Neuronal stem cell (in vitro differentiated cells): Measurements from ENCODE around the gene RNF10.
A peak's percentile ranks its signal among the peaks of the same experiment; 100 is the strongest.
"Not testable (repeated sequence)": the region's sequence is repeated elsewhere in the genome, so short reads cannot be mapped to it uniquely, and the experiment has no call there.

Source experiments
- DNase-seq: peaks from one replicate; pipeline ENCODE4 v3.0.0-alpha.2; 2013; ENCODE audit warnings: low spot score
- H2AFZ ChIP-seq: one replicate; pipeline ENCODE4 v1.6.1; 2013; ENCODE audit warnings: mild to moderate bottlenecking, low read length, inconsistent platforms
- H2AK5ac ChIP-seq: 2 replicates; pipeline ENCODE4 v1.6.1; 2013; ENCODE audit warnings: low read depth, mild to moderate bottlenecking, inconsistent platforms, low read length, moderate library complexity, mixed read lengths
- H2BK120ac ChIP-seq: 2 replicates; pipeline ENCODE4 v1.6.1; 2013; ENCODE audit warnings: low read depth, mild to moderate bottlenecking, inconsistent platforms, low read length, moderate library complexity, mixed read lengths
- H2BK12ac ChIP-seq: one replicate; pipeline ENCODE4 v1.6.1; 2013; ENCODE audit warnings: low read length, inconsistent platforms
- H2BK15ac ChIP-seq: 2 replicates; pipeline ENCODE4 v1.6.1; 2013; ENCODE audit warnings: mild to moderate bottlenecking, low read length, inconsistent platforms, mixed read lengths
- H2BK5ac ChIP-seq: one replicate; pipeline ENCODE4 v1.6.1; 2013; ENCODE audit warnings: inconsistent platforms, mild to moderate bottlenecking, low read length, moderate library complexity
- H3K14ac ChIP-seq: one replicate; pipeline ENCODE4 v1.6.1; 2013; ENCODE audit warnings: low read length, inconsistent platforms
- H3K18ac ChIP-seq: 2 replicates; pipeline ENCODE4 v1.6.1; 2013; ENCODE audit warnings: low read length, inconsistent platforms
- H3K23ac ChIP-seq: 2 replicates; pipeline ENCODE4 v1.6.1; 2013; ENCODE audit warnings: low read depth, mild to moderate bottlenecking, mixed read lengths, low read length, inconsistent platforms; ENCODE audit not compliant: poor library complexity
- H3K27ac ChIP-seq: replicated peaks from 3 replicates; pipeline ENCODE4 v1.5.1; 2013; ENCODE audit warnings: low read length, inconsistent platforms
- H3K27me3 ChIP-seq, 3 experiments: 2 replicates each; pipeline ENCODE4 v1.6.1; 2013; ENCODE audit warnings: low read length in 3 of 3, mild to moderate bottlenecking in 2 of 3, inconsistent platforms in 1 of 3, low read depth in 1 of 3, mixed read lengths in 1 of 3, moderate library complexity in 1 of 3; ENCODE audit not compliant: control insufficient read depth in 3 of 3, insufficient read depth in 3 of 3
- H3K36me3 ChIP-seq, 2 donors: replicated peaks in 1 of 2; 2 replicates each; pipeline ENCODE4 v1.6.1; 2013; ENCODE audit warnings: low read length in 2 of 2; ENCODE audit not compliant: control insufficient read depth in 2 of 2, insufficient read depth in 2 of 2
- H3K4ac ChIP-seq: 2 replicates; pipeline ENCODE4 v1.6.1; 2013; ENCODE audit warnings: inconsistent platforms, mild to moderate bottlenecking, low read length, moderate library complexity
- H3K4me1 ChIP-seq, 2 donors: 1 replicate in 1 of 2; 2 replicates in 1 of 2; pipeline ENCODE4 v1.6.1; 2013; ENCODE audit warnings: low read length in 2 of 2, low read depth in 1 of 2; ENCODE audit not compliant: control insufficient read depth in 2 of 2, insufficient read depth in 1 of 2
- H3K4me2 ChIP-seq: one replicate; pipeline ENCODE4 v1.6.1; 2013; ENCODE audit warnings: mild to moderate bottlenecking, low read length, inconsistent platforms; ENCODE audit not compliant: insufficient read depth, poor library complexity, severe bottlenecking
- H3K4me3 ChIP-seq, 2 donors: 2 replicates each; pipeline ENCODE4 v1.5.1; 2013; ENCODE audit warnings: low read length in 2 of 2, mild to moderate bottlenecking in 2 of 2, inconsistent platforms in 1 of 2, moderate library complexity in 1 of 2
- H3K79me1 ChIP-seq: one replicate; pipeline ENCODE4 v1.6.1; 2013; ENCODE audit warnings: low read depth, mild to moderate bottlenecking, inconsistent platforms, low read length, moderate library complexity
- H3K9ac ChIP-seq: one replicate; pipeline ENCODE4 v1.6.1; 2013; ENCODE audit warnings: mild to moderate bottlenecking, low read depth, low read length, inconsistent platforms; ENCODE audit not compliant: poor library complexity
- H3K9me3 ChIP-seq, 2 donors: replicated peaks in 1 of 2; 2 replicates each; pipeline versions ENCODE3 to v1.6.1; 2013; ENCODE audit warnings: low read length in 2 of 2, mild to moderate bottlenecking in 2 of 2, inconsistent platforms in 1 of 2, low read depth in 1 of 2, mixed read lengths in 1 of 2, moderate library complexity in 1 of 2; ENCODE audit not compliant: control insufficient read depth in 2 of 2, insufficient read depth in 1 of 2
- H4K8ac ChIP-seq: one replicate; pipeline ENCODE4 v1.6.1; 2013; ENCODE audit warnings: low read depth, mild to moderate bottlenecking, inconsistent platforms, low read length, moderate library complexity
- H4K91ac ChIP-seq: one replicate; pipeline ENCODE4 v1.6.1; 2013; ENCODE audit warnings: low read length, low read depth, mild to moderate bottlenecking, inconsistent platforms; ENCODE audit not compliant: poor library complexity
- WGBS, 2 donors: extraction: QIAGEN DNeasy Blood & Tissue Kit; methylation state at CpG; one replicate each; pipeline ENCODE4 v1.1.7; 2013; ENCODE audit warnings: missing lambda C conversion rate in 2 of 2, mixed read lengths in 1 of 2; ENCODE audit not compliant: insufficient read length in 2 of 2, insufficient replicate concordance in 1 of 2; ENCODE audit errors: extremely low coverage in 2 of 2; 5-methylcytosine and 5-hydroxymethylcytosine counted together

Gene RNF10

DNA sequence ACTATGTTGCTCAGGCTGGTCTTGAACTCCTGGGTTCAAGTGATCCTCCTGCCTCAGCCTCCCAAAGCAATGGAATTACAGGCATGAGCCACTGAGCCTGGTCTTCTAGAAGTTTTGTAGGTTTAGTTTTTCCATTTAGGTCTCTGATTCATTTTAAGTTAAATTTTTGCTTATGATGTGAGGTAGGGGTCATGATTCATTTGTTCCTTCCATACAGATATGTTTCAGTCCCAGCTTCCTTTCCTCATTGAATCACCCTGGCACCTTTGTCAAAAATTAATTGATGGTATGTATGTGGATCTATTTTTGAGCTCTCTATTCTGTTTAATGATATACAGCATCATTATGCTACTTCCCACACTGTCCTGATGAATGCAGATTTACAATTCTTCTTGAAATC lies 80.7 kb downstream of the RNF10 start:
- Histone ChIP-seq H3K27ac (no peak overlapping the region), H2AK5ac (no peak overlapping the region), H2BK12ac (no peak overlapping the region), H3K79me1 (no peaks in the 10 kb centered on the region), H3K27me3 (peaks cover 0 to 37% (median 0%) of the 10 kb centered on the region in 3 experiments), H3K23ac (no peak overlapping the region), H3K36me3 (no peaks in the 10 kb centered on the region), H3K9me3 (no peaks in the 10 kb centered on the region), H3K9ac (no peak overlapping the region), H2BK5ac (no peak overlapping the region), H3K14ac (no peak overlapping the region), H4K8ac (no peak overlapping the region), H3K4me2 (no peak overlapping the region), H2BK120ac (no peak overlapping the region), H3K4me1 (peaks cover 0 to 4% of the 10 kb centered on the region in 2 donors), H3K18ac (no peak overlapping the region), H4K91ac (no peak overlapping the region), H2AFZ (no peak overlapping the region), H3K4ac (no peak overlapping the region), H2BK15ac (no peak overlapping the region), H3K4me3 (no peak overlapping the region)
- DNase-seq, result no peak

DNA sequence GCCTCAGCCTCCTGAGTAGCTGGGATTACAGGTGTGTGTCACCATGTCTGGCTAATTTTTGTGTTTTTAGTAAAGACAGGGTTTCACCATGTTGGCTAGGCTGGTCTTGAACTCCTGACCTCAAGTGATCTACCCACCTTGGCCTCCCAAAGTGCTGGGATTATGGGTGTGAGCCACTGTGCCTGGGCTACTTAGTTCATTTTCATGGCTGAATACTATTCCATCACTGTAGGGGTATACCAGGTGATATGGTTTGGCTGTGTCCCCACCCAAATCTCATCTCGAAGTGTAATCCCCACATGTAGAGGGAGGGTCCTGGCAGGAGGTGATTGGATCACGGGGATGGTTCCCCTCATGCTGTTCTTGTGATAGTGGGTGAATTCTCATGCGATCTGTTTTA lies 83.0 kb downstream of the RNF10 start:
- H2BK15ac ChIP-seq, H3K4me3 ChIP-seq, H3K36me3 ChIP-seq, H2BK5ac ChIP-seq, H3K27ac ChIP-seq, H4K91ac ChIP-seq, H2AFZ ChIP-seq, H3K9ac ChIP-seq, DNase-seq, H3K79me1 ChIP-seq, H3K4me1 ChIP-seq, H2BK120ac ChIP-seq, H2BK12ac ChIP-seq, H3K18ac ChIP-seq, H3K23ac ChIP-seq, H4K8ac ChIP-seq, H3K14ac ChIP-seq, H3K4ac ChIP-seq, H2AK5ac ChIP-seq, H3K9me3 ChIP-seq, H3K4me2 ChIP-seq: not testable (repeated sequence)
- peaks cover 0 to 39% (median 0%) of the 10 kb centered on the region in 3 experiments for H3K27me3 ChIP-seq
- no CpG with 5 or more reads among the region's 3 CpGs for WGBS, 2 donors

DNA sequence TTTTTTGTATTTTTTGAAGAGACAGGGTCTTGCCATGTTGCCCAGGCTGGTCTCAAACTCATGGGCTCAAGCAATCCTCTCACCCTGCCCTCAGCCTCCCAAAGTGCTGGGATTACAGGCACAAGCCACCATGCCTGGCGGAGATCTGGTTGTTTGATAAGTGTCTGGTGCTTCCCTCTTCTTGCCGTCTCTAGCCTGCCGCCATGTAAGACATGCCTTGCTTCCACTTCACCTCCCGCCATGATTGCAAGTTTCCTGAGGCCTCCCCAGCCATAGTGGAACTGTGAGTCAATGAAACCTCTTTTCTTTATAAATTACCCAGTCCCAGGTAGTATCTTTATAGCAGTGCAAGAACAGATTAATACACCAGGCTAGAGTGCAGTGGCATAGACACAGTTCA lies 83.6 kb downstream of the RNF10 start:
- not testable (repeated sequence) for H3K23ac ChIP-seq, H4K91ac ChIP-seq, H3K4me1 ChIP-seq, H4K8ac ChIP-seq, H2BK12ac ChIP-seq, H3K27ac ChIP-seq, H3K36me3 ChIP-seq, H3K4me2 ChIP-seq, H2BK120ac ChIP-seq, H2AFZ ChIP-seq, DNase-seq, H3K14ac ChIP-seq, H3K18ac ChIP-seq, H3K9ac ChIP-seq, H2BK5ac ChIP-seq, H3K4me3 ChIP-seq, H3K79me1 ChIP-seq, H3K9me3 ChIP-seq, H3K4ac ChIP-seq, H2AK5ac ChIP-seq, H2BK15ac ChIP-seq
- H3K27me3 ChIP-seq, result peaks cover 0 to 37% (median 0%) of the 10 kb centered on the region in 3 experiments
- WGBS, 2 donors, result no CpG with 5 or more reads among the region's 4 CpGs

DNA sequence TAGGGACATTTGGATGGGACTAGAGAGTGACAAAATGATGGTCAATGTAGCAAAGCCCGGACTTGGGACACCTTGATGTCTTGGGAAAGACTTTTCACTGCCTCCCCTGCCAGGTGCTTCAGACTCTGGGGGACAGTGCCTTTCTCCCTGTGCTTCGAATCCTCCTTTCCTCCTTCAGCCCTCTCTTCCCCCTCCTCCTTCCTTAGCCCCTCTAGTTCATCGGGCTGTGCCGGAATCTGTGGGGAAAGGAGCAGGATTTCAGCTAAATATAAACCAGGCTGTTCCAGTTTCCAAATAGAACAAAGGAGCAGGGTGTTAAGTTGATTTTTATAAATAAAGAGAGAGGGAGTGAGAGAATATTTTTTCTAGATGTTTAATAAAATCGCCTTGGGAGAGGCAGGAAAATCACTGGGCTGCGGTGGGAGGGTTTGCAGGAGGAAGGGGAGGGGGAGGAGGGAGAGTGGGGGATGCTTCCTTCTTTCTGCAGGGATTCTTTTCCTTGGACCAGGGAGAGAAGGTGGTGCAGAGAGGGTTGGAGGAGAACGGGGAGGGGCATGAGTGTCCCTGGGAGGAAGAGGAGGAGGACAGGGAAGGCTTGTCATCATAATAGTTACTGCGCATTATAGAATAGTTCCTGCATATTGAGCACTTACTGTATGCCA lies 84.9 kb downstream of the RNF10 start:
- no peaks in the 10 kb centered on the region for H3K36me3 ChIP-seq
- no peak for DNase-seq
- no peaks in the 10 kb centered on the region for H3K9me3 ChIP-seq
- 100% methylated on average over 1 of the region's 8 CpGs; no CpG with 5 or more reads in 1 of the 2 donors for WGBS, 2 donors
- no peak overlapping the region for H3K14ac ChIP-seq
- H3K4me2 ChIP-seq, result peak overlapping the region; percentile 48
- no peaks in the 10 kb centered on the region for H3K79me1 ChIP-seq
- H3K4me1 ChIP-seq, result peaks cover 0 to 4% of the 10 kb centered on the region in 2 donors
- no peak overlapping the region for H3K18ac ChIP-seq
- no peak overlapping the region for H2BK120ac ChIP-seq
- peaks cover 0 to 34% (median 0%) of the 10 kb centered on the region in 3 experiments for H3K27me3 ChIP-seq
- no peak overlapping the region for H2BK5ac ChIP-seq
- H3K27ac ChIP-seq, result no peak overlapping the region
- peak overlapping the region; percentile 25 for H2BK15ac ChIP-seq
- H3K9ac ChIP-seq, result no peak overlapping the region
- no peak overlapping the region for H2BK12ac ChIP-seq
- no peak overlapping the region for H3K4ac ChIP-seq
- H2AK5ac ChIP-seq, result no peak overlapping the region
- H4K8ac ChIP-seq, result no peak overlapping the region
- no peak overlapping the region for H3K23ac ChIP-seq
- H3K4me3 ChIP-seq, result no peak overlapping the region
- no peak overlapping the region for H4K91ac ChIP-seq
- H2AFZ ChIP-seq, result peak overlapping the region; percentile 64
